ENCODE measurements around the gene TNXB. TPM values are rescaled to one million over a fixed set of nuclear protein-coding genes. Genes with fewer than 3 reads are reported as not detected.

TNXB gene
- total and polyA plus RNA-seq, 9 of the 15 experiments (the other 6 are each of a cell fraction or from before 2014, with no cell fraction given): 0.14 to 28.1 (median 12.4) TPM

- TF ChIP-seq, protein P1, sequence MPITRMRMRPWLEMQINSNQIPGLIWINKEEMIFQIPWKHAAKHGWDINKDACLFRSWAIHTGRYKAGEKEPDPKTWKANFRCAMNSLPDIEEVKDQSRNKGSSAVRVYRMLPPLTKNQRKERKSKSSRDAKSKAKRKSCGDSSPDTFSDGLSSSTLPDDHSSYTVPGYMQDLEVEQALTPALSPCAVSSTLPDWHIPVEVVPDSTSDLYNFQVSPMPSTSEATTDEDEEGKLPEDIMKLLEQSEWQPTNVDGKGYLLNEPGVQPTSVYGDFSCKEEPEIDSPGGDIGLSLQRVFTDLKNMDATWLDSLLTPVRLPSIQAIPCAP (CRISPR knock-in tag; IDR thresholded peaks at IDR 0.05; ENCODE audit: borderline replicate concordance): no peak
- TF ChIP-seq MAZ (CRISPR knock-in tag; conservative IDR thresholded peaks at IDR 0.05 in 1 of 2, IDR thresholded peaks at IDR 0.05 in 1 of 2) (peak; percentile 28 to 70; a peak in 3 of 4 replicates), TFE3 (CRISPR knock-in tag; IDR thresholded peaks at IDR 0.05) (no peak), FOXK2 (conservative IDR thresholded peaks at IDR 0.05 in 1 of 2, IDR thresholded peaks at IDR 0.05 in 1 of 2; ENCODE audit: low read depth in 2 of 2) (no peak), NFRKB (IDR thresholded peaks at IDR 0.05; ENCODE audit: low read depth) (no peak), ZNF717 (CRISPR knock-in tag; IDR thresholded peaks at IDR 0.05) (no peak), KDM1A (IDR thresholded peaks at IDR 0.05) (no peak), SMAD1 (IDR thresholded peaks at IDR 0.05; ENCODE audit: low read depth, low read length, partially characterized antibody) (no peak), FOSL1 (tag; conservative IDR thresholded peaks at IDR 0.05) (no peak), ZNF316 (IDR thresholded peaks at IDR 0.05) (no peak), THAP12 (CRISPR knock-in tag; IDR thresholded peaks at IDR 0.05) (no peak), E4F1 (CRISPR knock-in tag; IDR thresholded peaks at IDR 0.05; ENCODE audit: borderline replicate concordance) (no peak)
- TF ChIP-seq, protein P2, sequence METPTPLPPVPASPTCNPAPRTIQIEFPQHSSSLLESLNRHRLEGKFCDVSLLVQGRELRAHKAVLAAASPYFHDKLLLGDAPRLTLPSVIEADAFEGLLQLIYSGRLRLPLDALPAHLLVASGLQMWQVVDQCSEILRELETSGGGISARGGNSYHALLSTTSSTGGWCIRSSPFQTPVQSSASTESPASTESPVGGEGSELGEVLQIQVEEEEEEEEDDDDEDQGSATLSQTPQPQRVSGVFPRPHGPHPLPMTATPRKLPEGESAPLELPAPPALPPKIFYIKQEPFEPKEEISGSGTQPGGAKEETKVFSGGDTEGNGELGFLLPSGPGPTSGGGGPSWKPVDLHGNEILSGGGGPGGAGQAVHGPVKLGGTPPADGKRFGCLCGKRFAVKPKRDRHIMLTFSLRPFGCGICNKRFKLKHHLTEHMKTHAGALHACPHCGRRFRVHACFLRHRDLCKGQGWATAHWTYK (CRISPR knock-in tag; IDR thresholded peaks at IDR 0.05): 0 out of 2 replicates have a peak, but pooled peaks have one; percentile 60
Observed at GRCh38 chr6:32047855-32048766, 61.0 kb downstream of the TNXB start (continued).

All from K562 (cell line).